EL (cell line): Measurements from ENCODE around the gene ATPAF1.
"Not testable (repeated sequence)": the region's sequence is repeated elsewhere in the genome, so short reads cannot be mapped to it uniquely, and the experiment has no call there.

Source experiments
- DNase-seq: peaks from one replicate; pipeline ENCODE4 v3.0.0-alpha.2; 2016

The ATPAF1 gene

DNA sequence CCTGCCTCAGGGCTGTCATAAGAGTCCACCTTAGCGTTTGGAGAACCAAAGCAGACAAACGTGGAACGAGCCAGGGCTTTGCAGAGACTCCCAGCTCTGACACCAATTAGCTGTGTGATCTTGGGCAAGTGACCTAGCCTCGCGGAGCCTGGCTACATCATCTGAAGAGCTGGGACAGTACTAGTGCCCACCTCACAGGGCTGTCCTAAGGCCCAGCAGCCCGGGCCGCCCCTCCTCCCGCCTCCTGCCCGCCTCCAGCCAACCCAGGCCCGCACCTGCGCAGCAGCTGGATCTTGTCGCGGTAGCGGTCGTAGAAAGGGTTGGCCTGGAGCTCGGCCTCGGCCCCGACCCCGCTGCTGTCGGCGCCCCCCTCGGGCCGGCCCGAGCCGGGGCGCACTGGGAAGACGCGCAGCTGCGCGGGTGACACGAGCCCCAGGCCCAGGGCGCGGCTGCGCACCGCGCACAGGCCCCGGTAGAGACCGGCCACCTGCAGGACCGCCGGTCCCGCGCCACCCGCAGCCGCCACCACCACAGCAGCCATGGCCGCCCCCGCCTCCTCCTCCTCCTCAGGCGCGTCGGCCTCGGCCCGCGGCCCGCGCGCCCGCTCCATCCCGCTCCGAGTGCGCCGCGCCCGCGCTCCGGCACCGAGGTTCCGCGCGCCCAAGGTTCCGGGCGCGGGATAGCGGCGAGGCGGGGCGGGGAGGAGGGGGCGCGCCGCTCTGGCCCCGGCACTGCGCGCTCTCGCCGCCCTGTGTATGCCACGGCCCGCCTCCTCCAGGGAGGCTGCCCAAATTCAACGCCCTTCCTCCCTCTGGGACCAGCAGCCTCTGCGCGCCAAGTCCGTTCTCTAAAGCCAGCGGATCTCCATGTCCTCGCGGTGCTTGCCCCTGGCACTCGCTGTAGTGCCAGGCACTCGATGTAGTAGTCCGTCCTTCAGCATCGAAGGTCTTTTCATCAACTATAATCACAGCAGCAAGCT, at the start of gene ATPAF1:
TSS of gene ATPAF1 (minus strand) at position 583 of the 979 bp plus-strand sequence. CDS start at position 541, 42 bp downstream.
- peak; percentile 79 for DNase-seq

DNA sequence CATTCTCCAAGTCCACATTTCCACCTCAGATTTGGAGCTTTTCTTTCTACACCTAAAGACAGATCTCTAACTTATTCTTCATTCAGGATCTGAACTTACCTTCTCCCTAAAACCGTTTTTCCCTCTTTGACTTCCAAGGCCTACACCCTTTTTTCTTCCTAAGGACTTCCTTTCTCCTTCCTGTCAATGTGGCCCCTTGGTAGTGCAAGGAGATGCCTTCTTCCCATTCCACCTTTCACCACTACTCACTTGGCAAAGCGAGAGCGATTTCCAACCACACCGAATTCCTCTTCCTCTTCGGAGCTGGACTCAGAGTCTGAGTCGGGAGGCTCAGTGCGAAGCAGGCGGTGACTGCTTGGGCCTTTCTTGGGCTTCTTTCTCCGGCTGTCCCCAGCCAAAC, 49.5 kb upstream of the ATPAF1 start:
- no peak for DNase-seq

GRCh38 chr1:46714976-46715375, 46.8 kb upstream of the ATPAF1 start:
- DNase-seq = no peak

DNA sequence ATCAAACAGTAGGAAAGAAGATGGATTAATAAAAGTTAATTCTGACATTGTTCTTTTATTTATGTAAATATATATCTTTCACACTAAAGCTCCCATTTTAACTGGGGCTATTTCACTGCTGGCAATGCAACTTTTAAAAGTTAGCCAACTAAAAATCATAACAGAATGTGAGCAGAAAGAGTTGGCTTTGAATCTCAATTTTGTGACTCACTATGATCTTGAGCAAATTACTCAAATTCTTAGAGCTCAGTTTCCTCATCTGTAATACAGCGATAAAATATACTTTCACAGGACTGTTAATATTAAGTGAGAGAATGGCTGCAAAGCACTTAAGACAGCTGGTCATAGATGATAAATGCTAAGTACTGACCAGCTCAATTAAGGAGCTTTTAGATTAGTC, 40.0 kb upstream of the ATPAF1 start:
- DNase-seq = no peak

DNA sequence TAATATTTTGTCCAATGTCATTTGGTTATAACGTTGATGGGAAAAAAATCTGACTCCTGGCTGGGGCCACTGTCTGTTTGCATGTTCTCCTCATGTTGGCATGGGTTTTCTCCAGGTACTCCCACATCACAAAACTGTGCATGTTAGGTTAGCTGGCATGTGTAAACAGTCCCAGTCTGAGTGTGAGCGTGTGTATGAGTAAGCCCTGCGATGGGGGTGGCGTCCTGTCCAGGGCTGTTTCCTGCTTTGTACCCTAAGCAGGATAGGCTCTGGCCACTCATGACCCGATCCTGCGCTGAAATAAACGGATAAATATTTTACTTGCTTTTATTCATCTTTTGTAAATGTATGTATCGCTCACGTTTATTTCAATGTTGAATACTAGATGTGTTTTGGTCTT, 37.2 kb upstream of the ATPAF1 start:
- no peak for DNase-seq

DNA sequence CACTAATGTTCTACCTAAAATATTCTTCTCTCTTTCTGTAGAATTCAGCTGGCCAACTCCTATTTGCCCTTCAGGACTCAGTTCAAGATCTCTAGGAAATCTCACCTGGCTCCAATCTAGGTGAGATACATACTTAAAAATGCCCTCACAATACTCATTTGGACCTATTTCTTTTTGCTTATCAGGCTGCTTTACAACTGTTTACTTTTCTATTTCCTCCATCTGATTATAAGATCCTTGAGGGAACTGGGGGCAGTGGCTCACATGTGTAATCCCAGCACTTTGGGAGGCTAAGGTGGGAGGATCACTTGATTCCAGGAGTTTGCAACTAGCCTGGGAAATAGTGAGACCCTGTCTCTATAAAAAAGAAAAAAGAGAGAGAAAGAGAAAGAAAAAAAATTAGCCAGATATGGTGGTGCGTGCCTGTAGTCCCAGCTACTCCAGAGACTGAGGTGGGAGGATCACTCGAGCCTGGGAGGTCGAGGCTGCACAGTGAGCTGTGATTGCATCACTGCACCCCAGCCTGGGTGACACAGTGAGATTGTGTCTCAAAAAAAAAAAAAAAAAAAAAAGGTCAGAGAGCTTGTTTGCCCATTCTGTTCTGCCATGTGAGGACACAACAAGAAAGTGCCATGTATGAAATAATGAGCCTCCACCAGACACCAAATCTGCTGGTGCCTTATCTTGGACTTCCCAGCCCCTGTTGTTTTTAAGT, 35.9 kb upstream of the ATPAF1 start:
- no peak for DNase-seq

GRCh38 chr1:46699666-46700065, 31.5 kb upstream of the ATPAF1 start:
- DNase-seq = no peak

GRCh38 chr1:46697053-46697452, 28.9 kb upstream of the ATPAF1 start:
- no peak for DNase-seq

DNA sequence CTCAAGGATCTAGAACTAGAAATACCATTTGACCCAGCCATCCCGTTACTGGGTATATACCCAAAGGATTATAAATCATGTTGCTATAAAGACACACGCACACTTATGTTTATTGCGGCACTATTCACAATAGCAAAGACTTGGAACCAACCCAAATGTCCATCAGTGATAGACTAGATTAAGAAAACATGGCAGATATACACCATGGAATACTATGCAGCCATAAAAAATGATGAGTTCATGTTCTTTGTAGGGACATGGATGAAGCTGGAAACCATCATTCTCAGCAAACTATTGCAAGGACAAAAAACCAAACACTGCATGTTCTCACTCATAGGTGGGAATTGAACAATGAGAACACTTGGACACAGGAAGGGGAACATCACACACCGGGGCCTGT, 26.5 kb upstream of the ATPAF1 start:
- not testable (repeated sequence) for DNase-seq

- no peak for DNase-seq
These were observed 24.9 kb upstream of the ATPAF1 start for GRCh38 chr1:46692811-46693770.

DNA sequence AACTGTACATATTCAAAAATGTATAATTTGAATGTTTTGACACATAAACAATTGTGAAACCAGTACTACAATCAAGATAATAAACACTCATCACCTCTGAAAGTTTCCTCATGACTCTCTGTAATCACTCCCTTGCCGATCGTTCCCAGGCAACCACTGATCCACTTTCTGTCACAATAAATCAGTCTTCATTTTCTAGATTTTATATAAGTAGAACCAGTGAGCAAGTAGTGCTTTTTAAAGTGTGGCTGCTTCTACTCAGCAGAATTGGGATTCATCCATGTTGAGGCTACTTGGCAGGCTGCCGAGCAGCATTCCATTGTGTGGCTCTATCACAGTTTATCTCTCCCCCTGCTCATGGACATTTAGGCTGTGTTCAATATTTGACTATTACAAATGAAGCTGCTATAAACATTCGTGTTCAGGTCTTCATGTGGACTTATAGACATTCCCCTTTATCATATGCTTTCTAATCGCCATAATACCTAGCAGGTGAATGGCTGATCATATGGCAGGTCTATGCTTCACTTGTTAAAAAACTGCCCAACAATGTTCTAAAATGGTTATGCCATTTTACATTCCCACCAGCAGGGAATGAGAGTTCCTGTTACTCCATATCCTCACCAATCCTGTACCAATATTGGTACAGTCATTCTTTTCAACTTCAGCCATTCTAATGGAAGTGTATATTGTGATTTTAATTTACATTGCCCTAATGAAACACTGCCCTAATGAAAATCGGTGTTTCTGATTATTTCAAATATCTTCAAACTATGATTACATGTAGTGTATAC, 24.0 kb upstream of the ATPAF1 start:
- DNase-seq = peak; percentile 13

- DNase-seq = no peak
These were observed 22.8 kb upstream of the ATPAF1 start for GRCh38 chr1:46690931-46691421.

DNA sequence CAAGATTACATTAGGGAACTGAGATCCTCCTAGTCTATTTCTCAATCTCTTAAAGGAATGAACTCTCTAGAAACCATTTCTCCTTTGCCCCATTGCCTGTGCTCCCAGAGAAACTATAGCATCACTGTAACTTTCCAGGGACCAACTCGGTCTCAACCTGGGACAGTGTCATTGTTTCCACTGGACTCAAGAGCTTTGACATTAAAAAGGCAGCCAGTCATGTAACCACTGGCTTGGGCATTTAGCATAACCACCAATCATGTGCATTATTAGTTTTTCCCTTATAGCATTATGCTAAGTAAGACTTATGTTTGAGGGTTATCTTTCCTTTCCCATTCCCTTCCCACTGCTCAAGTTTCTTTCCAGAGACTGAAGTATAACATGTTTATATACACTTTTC, 21.7 kb upstream of the ATPAF1 start:
- DNase-seq = no peak

- no peak for DNase-seq
These were observed 21.2 kb upstream of the ATPAF1 start for GRCh38 chr1:46689356-46689755.

DNA sequence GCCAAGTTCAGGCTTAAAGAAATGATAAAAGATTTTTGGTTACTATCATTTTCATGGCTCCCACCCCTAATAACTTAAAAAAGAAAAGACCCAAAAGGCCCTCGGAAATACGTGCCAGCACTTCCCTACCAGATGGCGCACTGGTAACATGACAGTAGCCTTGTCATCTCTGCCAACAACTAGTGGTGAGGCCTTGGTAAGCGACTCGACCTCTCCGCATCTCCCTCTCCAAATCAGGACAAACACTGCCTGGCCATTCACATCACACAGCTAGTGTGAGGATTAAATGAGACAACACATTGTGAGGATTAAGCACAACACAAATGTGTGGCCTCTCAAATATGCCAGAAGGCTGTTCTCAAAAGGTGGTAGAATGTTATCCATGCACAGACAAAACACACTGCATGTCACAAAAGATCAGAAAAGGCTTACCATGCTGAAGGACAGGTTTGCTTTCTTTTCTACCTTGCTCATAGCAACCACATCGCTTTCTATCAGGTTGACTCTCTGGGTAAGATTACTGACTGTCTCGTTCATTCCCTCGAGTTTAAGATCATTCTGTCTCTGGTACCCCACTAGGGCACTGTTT, 19.9 kb upstream of the ATPAF1 start:
- no peak for DNase-seq

DNA sequence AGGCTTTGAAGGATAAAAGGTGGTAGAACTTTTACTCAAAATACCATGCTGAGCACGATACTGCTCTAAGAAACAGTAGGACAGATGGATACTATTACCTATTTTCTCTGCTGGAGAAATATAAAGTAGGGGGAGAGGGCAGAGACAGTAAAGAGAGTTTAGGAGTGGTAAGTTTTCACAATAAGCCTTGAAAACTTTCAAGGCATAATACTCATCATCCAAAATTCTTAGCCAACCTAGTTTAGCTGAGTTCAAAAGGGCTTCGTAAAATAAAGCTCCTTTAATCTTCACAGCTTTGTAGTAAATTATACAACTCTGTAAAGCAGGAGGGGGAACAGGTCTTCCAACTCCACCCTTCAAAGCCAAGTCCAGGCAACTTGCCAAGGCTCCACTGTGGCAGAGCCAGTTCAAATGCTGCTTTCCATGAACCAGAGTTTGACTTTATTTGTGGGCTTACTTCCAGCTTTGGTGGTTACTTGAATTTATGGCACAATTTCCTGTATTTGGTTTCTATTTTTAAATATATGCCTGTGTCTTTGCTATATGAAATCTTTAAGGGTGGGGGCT, 19.0 kb upstream of the ATPAF1 start:
- peak; percentile 27 for DNase-seq

DNA sequence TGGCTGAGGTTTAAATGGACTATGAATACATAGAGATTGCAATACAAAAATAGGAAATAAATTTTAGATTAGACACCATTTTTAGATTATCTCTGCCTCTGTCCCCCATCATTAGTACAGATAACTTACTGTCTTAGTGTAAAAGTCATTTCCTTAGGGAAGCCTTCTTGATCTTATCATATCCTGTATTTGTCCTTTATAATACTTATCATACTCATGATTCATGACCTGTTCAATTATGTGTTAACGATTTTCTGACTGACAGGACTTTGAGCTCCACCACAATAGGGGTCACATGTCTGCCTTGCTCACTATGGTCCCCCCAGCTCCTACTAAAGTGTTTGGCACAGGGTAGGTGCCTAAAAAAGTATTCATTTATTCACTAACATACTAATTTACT, 18.1 kb upstream of the ATPAF1 start:
- no peak for DNase-seq

DNA sequence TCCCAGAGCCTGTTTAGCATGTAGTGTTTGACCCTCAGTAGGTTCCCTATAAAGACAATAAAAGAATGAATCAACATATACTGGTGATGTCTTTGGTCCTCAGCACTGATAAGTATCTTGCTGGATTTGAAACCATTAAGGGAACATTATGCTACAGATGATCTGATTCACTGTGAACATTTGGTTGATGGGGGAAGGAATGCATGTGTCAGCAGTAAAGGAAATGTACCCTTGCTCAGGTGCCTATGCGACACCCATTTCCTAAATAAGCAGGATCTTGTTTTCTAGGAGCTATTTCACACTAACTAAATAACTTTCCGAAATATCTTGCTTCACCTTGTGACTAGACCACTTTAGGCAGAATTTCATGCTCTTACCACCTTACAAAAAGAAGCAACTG, 16.5 kb upstream of the ATPAF1 start:
- no peak for DNase-seq

DNA sequence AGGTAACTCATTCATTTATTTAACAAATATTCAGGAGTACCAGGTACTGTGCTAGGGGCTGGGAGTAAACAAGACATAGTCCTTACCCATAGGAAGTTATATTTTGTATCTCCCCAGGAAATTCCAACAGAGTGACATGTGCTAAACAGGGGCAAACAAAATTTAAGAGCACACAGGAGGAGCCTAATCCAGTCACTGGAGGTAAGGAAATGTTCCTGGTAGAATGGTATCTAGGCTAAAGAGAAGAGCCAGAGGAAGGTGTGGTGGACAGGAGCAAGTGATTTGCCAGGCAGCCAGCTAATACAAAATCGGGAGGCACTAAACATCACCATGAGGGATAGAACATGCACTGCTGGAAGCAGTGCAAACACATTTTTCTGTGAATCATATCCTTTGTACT, 13.9 kb upstream of the ATPAF1 start:
- no peak for DNase-seq

- no peak for DNase-seq
These were observed 13.3 kb upstream of the ATPAF1 start for GRCh38 chr1:46681333-46682034.
